GM18951 (cell line): ENCODE results near the gene LTO1.

Source experiments
- POLR2A ChIP-seq: IDR thresholded peaks from 4 replicates; pipeline ENCODE4 v1.6.1; 2011; ENCODE audit warnings: mild to moderate bottlenecking; ENCODE audit not compliant: insufficient read length, insufficient read depth; ENCODE audit errors: extremely low read depth
- in situ Hi-C: fragments of 300-500 bp; cut with MboI; formaldehyde crosslinking; loops from one replicate; pipeline ENCODE4 v1.12.0; 2022; ENCODE audit warnings: low sequenced_read_pairs, mixed read lengths, inconsistent platforms; ENCODE audit not compliant: unreplicated experiment

LTO1 gene

GRCh38 chr11:69705351-69705811 is 30.2 kb upstream of the LTO1 start:
- TF ChIP-seq POLR2A: no peak
- in situ Hi-C loops: no loop called here

- no peak for TF ChIP-seq POLR2A
- in situ Hi-C loops: no loop called here
Measured at GRCh38 chr11:69704508-69705253, 29.5 kb upstream of the LTO1 start.

- in situ Hi-C loops: no loop called here
- no peak for TF ChIP-seq POLR2A
Measured at GRCh38 chr11:69703768-69704507, 28.8 kb upstream of the LTO1 start, which contains the start of gene FGF19. Gene FGF19, minus strand, starts transcription at chr11:69704022. Its CDS starts 146 bp downstream, at chr11:69703876.

- TF ChIP-seq POLR2A: no peak
- in situ Hi-C loops: no loop called here
Measured at GRCh38 chr11:69703453-69703767, 28.3 kb upstream of the LTO1 start.

GRCh38 chr11:69702769-69703452 is 27.8 kb upstream of the LTO1 start:
- TF ChIP-seq POLR2A: no peak
- in situ Hi-C loops: no loop called here

GRCh38 chr11:69702239-69702691 is 27.1 kb upstream of the LTO1 start:
- in situ Hi-C loops: no loop called here
- TF ChIP-seq POLR2A: no peak

GRCh38 chr11:69700278-69701140 is 25.4 kb upstream of the LTO1 start:
- in situ Hi-C loops: no loop called here
- no peak for TF ChIP-seq POLR2A

- no peak for TF ChIP-seq POLR2A
- in situ Hi-C loops: loop anchor here (25.0 kb wide), 1 partner anchor 488 kb away; no protein-coding TSS in a partner anchor
Measured at GRCh38 chr11:69699213-69699612, 24.1 kb upstream of the LTO1 start.

GRCh38 chr11:69698362-69698761 is 23.2 kb upstream of the LTO1 start:
- no peak for TF ChIP-seq POLR2A
- in situ Hi-C loops: loop anchor here (25.0 kb wide), 1 partner anchor 489 kb away; no protein-coding TSS in a partner anchor

GRCh38 chr11:69697861-69698260 is 22.7 kb upstream of the LTO1 start:
- in situ Hi-C loops: loop anchor here (25.0 kb wide), 1 partner anchor 489 kb away; no protein-coding TSS in a partner anchor
- no peak for TF ChIP-seq POLR2A

GRCh38 chr11:69697469-69697843 is 22.3 kb upstream of the LTO1 start:
- in situ Hi-C loops: loop anchor here (25.0 kb wide), 1 partner anchor 490 kb away; no protein-coding TSS in a partner anchor
- TF ChIP-seq POLR2A: no peak

- no peak for TF ChIP-seq POLR2A
- in situ Hi-C loops: loop anchor here (25.0 kb wide), 1 partner anchor 490 kb away; no protein-coding TSS in a partner anchor
Measured at GRCh38 chr11:69696749-69697468, 21.8 kb upstream of the LTO1 start.

- in situ Hi-C loops: loop anchor here (25.0 kb wide), 1 partner anchor 491 kb away; no protein-coding TSS in a partner anchor
Measured at GRCh38 chr11:69695995-69696394, 20.8 kb upstream of the LTO1 start.
